Suprapubic skin (tissue), 4 donors: ENCODE results near the gene COL11A1.

ENCODE experiments used
- CTCF ChIP-seq, 2 donors: fragments of 200-600 bp in 1 of 2; fragments of 450-650 bp in 1 of 2; sonication (generic) in 1 of 2; IDR thresholded peaks; one replicate each; pipeline ENCODE4 v1.5.1; 2016 to 2019; ENCODE audit warnings: antibody characterized with exemption in 2 of 2, mild to moderate bottlenecking in 1 of 2, moderate library complexity in 1 of 2
- POLR2A ChIP-seq, 2 donors: fragments of 450-650 bp; IDR thresholded peaks; one replicate each; pipeline ENCODE4 v1.6.1; 2017; ENCODE audit warnings: antibody characterized with exemption in 2 of 2, mild to moderate bottlenecking in 2 of 2, moderate library complexity in 2 of 2
- POLR2AphosphoS5 ChIP-seq, 3 donors: sonication (generic); formaldehyde crosslinking; IDR thresholded peaks; one replicate each; pipeline ENCODE4 v1.6.1; 2017; ENCODE audit warnings: antibody characterized with exemption in 3 of 3

GRCh38 chr1:103125219-103125618 is 16.9 kb upstream of the COL11A1 start:
- TF ChIP-seq CTCF (IDR thresholded peaks at IDR 0.05) (no peak), POLR2A (IDR thresholded peaks at IDR 0.05) (no peak), POLR2AphosphoS5 (IDR thresholded peaks at IDR 0.05) (no peak)
